AG08396 (cell line): ENCODE results near the gene SDK1.
"Not testable (repeated sequence)": the region's sequence is repeated elsewhere in the genome, so short reads cannot be mapped to it uniquely, and the experiment has no call there.

ENCODE experiments used
- DNase-seq: peaks from one replicate; pipeline ENCODE4 v3.0.0; 2012; ENCODE audit warnings: low spot score, mixed read lengths

Gene SDK1

GRCh38 chr7:4314316-4314715 is 1013.3 kb downstream of the SDK1 start:
- DNase-seq, result not testable (repeated sequence)
